Endothelial cell of umbilical vein (primary cell): ENCODE results near the gene ZNF425. TPM values are rescaled to one million over a fixed set of nuclear protein-coding genes. Genes with fewer than 3 reads are reported as not detected.

Experiments
- BruUV-seq: library from RNA; stranded (reverse); fragments of 400-500 nt; replicated peaks from 2 replicates; lab custom pipeline; 2021; lab: Mats Ljungman, UMichigan
- CTCF ChIA-PET: fragments of 300-600, 350-600 bp; sonication (Branson Sonifier 250); formaldehyde crosslinking; loops from one replicate; lab custom pipeline; 2021; ENCODE audit warnings: antibody characterized with exemption, inconsistent platforms; lab: Charles Lee
- POLR2A ChIA-PET: fragments of 300-600, 350-600 bp; sonication (Branson Sonifier 250); formaldehyde crosslinking; loops from one replicate; lab custom pipeline; 2021; ENCODE audit warnings: antibody characterized with exemption, inconsistent platforms; lab: Charles Lee
- DNase-seq: peaks from one replicate; pipeline ENCODE4 v3.0.0-alpha.2; 2011; ENCODE audit warnings: low read depth, low spot score
- FAIRE-seq: peaks from 2 replicates; lab custom pipeline; 2011; peaks lifted over from hg19 to GRCh38; lab: Jason Lieb, UNC
- H2AFZ ChIP-seq: 2 replicates; pipeline ENCODE4 v1.6.0; 2012; ENCODE audit warnings: low read depth, low read length, control low read depth, inconsistent platforms
- H3K27ac ChIP-seq: 2 replicates; pipeline ENCODE4 v1.5.1; 2011; ENCODE audit warnings: low read depth, mild to moderate bottlenecking, control low read depth, low read length, moderate library complexity; ENCODE audit not compliant: insufficient read depth
- H3K27me3 ChIP-seq, 2 experiments: 2 replicates each; pipeline versions ENCODE4 v1.6.0 to v1.6.1; 2011; ENCODE audit warnings: low read length in 2 of 2, mixed read lengths in 1 of 2; ENCODE audit not compliant: control insufficient read depth in 2 of 2, insufficient read depth in 2 of 2
- H3K36me3 ChIP-seq, 2 experiments: 2 replicates in 1 of 2; 3 replicates in 1 of 2; pipeline ENCODE4 v1.5.1; 2011; ENCODE audit warnings: low read length in 2 of 2, mild to moderate bottlenecking in 1 of 2, moderate library complexity in 1 of 2; ENCODE audit not compliant: control insufficient read depth in 2 of 2, insufficient read depth in 2 of 2; ENCODE audit errors: extremely low read depth in 1 of 2
- H3K4me1 ChIP-seq: 3 replicates; pipeline ENCODE4 v1.5.1; 2011; ENCODE audit warnings: mild to moderate bottlenecking, low read length; ENCODE audit not compliant: control insufficient read depth, insufficient read depth; ENCODE audit errors: extremely low read depth
- H3K4me2 ChIP-seq: 2 replicates; pipeline ENCODE4 v1.6.1; 2011; ENCODE audit warnings: low read length, control low read depth, mixed read lengths; ENCODE audit not compliant: insufficient read depth
- H3K4me3 ChIP-seq, 3 experiments: fragments of 200-600 bp in 1 of 3; sonication (generic), shearing (Covaris generic) in 1 of 3; replicated peaks in 1 of 3; 2 replicates each; pipeline ENCODE4 v1.5.1; 2011 to 2016; ENCODE audit warnings: control low read depth in 3 of 3, low read length in 3 of 3, mild to moderate bottlenecking in 2 of 3, inconsistent platforms in 1 of 3, low read depth in 1 of 3, moderate library complexity in 1 of 3; ENCODE audit not compliant: insufficient read depth in 1 of 3
- H3K79me2 ChIP-seq: 2 replicates; pipeline ENCODE4 v1.6.0; 2012; ENCODE audit warnings: low read length, inconsistent platforms; ENCODE audit not compliant: control insufficient read depth, insufficient read depth
- H3K9ac ChIP-seq: replicated peaks from 2 replicates; pipeline ENCODE3; 2011; ENCODE audit warnings: low read length, control low read depth; ENCODE audit not compliant: insufficient read depth; ENCODE audit errors: extremely low read depth
- H3K9me1 ChIP-seq: replicated peaks from 3 replicates; pipeline ENCODE4 v1.6.0; 2011; ENCODE audit warnings: mild to moderate bottlenecking, low read length; ENCODE audit not compliant: control insufficient read depth, insufficient read depth; ENCODE audit errors: extremely low read depth
- H3K9me3 ChIP-seq: replicated peaks from 2 replicates; pipeline ENCODE4 v1.5.1; 2012; ENCODE audit warnings: low read length, inconsistent platforms; ENCODE audit not compliant: control insufficient read depth, insufficient read depth
- H4K20me1 ChIP-seq: replicated peaks from 2 replicates; pipeline ENCODE3; 2011; ENCODE audit warnings: mild to moderate bottlenecking, low read length; ENCODE audit not compliant: control insufficient read depth, insufficient read depth; ENCODE audit errors: extremely low read depth
- CTCF ChIP-seq, 2 donors: IDR thresholded peaks; 1 replicate in 1 of 2; 2 replicates in 1 of 2; pipeline ENCODE4 v1.5.1; 2011; ENCODE audit warnings: low read length in 2 of 2, mild to moderate bottlenecking in 2 of 2, moderate library complexity in 2 of 2, control low read depth in 1 of 2, inconsistent platforms in 1 of 2, low read depth in 1 of 2; ENCODE audit not compliant: insufficient read depth in 1 of 2; ENCODE audit errors: extremely low read depth in 1 of 2
- EZH2 ChIP-seq: IDR thresholded peaks from 2 replicates; pipeline ENCODE4 v1.6.1; 2012; ENCODE audit warnings: borderline replicate concordance, low read depth, mild to moderate bottlenecking, moderate library complexity, low read length, inconsistent platforms; ENCODE audit not compliant: severe bottlenecking
- FOS ChIP-seq: IDR thresholded peaks from 2 replicates; pipeline ENCODE4 v1.6.1; 2011; ENCODE audit warnings: mild to moderate bottlenecking, low read length, moderate library complexity, borderline replicate concordance; ENCODE audit not compliant: insufficient read depth
- GATA2 ChIP-seq: IDR thresholded peaks from 2 replicates; pipeline ENCODE4 v1.7.0; 2011; ENCODE audit warnings: low read depth, mild to moderate bottlenecking, moderate library complexity, mixed read lengths, low read length; ENCODE audit not compliant: insufficient read length, insufficient read depth
- JUN ChIP-seq: IDR thresholded peaks from 2 replicates; pipeline ENCODE4 v1.6.1; 2011; ENCODE audit warnings: borderline replicate concordance, low read depth; ENCODE audit not compliant: insufficient read length, insufficient read depth
- MAX ChIP-seq: IDR thresholded peaks from 2 replicates; pipeline ENCODE4 v1.6.1; 2011; ENCODE audit not compliant: insufficient read depth, insufficient read length
- MYC ChIP-seq: IDR thresholded peaks from one replicate; pipeline ENCODE4 v1.6.1; 2011; ENCODE audit warnings: mild to moderate bottlenecking, low read depth, low read length
- POLR2A ChIP-seq: IDR thresholded peaks from 2 replicates; pipeline ENCODE4 v1.6.1; 2012; ENCODE audit warnings: low read depth, mild to moderate bottlenecking, control low read depth, low read length
- POLR2AphosphoS5 ChIP-seq: IDR thresholded peaks from 2 replicates; pipeline ENCODE4 v1.6.1; 2012; ENCODE audit warnings: low read depth, mild to moderate bottlenecking, control low read depth, low read length, moderate library complexity; ENCODE audit not compliant: insufficient read depth
- dilution Hi-C: fragments of 300-500 bp; cut with MboI; formaldehyde crosslinking; loops from one replicate; pipeline ENCODE4 v1.15.0; 2019; ENCODE audit warnings: low sequenced_read_pairs; ENCODE audit not compliant: extremely low pct_ligation_motif_present
- intact Hi-C: fragments of 100-400 bp; cut with micrococcal nuclease; formaldehyde crosslinking; loops from one replicate; pipeline ENCODE4 v1.10.0; 2022
- polyA plus RNA-seq, 4 experiments: library from polyadenylated mRNA; depleted of rRNA in 3 of 4; stranded (reverse) in 3 of 4; unstranded in 1 of 4; fragments of >200 nt; gene quantifications; 2 replicates each; pipeline versions ENCODE4 v1.2.1 to v1.2.3, GENCODE V29; 2011 to 2012; ENCODE audit warnings: missing spikeins in 1 of 4
- total RNA-seq: library from RNA; stranded (reverse); gene quantifications from 2 replicates; pipeline ENCODE4 v1.2.3, GENCODE V29; 2021

The ZNF425 gene
- total and polyA plus RNA-seq, 2 donors (not counting 3 experiments of a cell fraction or from before 2014, with no cell fraction given) = 0.68 to 0.93 TPM

- BruUV-seq = no TSS peak
- intact Hi-C loops = no loop called here
- POLR2A ChIA-PET = no interaction called here
Measured at GRCh38 chr7:149172534-149172920, 46.4 kb upstream of the ZNF425 start.

More at GRCh38 chr7:149172534-149172920, 46.4 kb upstream of the ZNF425 start:
- DNase-seq = no peak
- H3K79me2 ChIP-seq = no peaks in the 10 kb centered on the region
- CTCF ChIA-PET = no interaction called here
- H3K27ac ChIP-seq = no peak overlapping the region
- H3K9me3 ChIP-seq = no peaks in the 10 kb centered on the region
- H4K20me1 ChIP-seq = no peaks in the 10 kb centered on the region
- no peaks in the 10 kb centered on the region for H3K9me1 ChIP-seq
- no peak overlapping the region for H2AFZ ChIP-seq
- H3K36me3 ChIP-seq = peaks cover 7% of the 10 kb centered on the region in 2 experiments
- dilution Hi-C loops = no loop called here
- no peak for TF ChIP-seq MAX
- no peak for TF ChIP-seq GATA2
- no peak for TF ChIP-seq POLR2AphosphoS5
- TF ChIP-seq POLR2A = no peak
- TF ChIP-seq JUN = no peak
- no peak for TF ChIP-seq CTCF (IDR thresholded peaks at IDR 0.05; ENCODE audit: extremely low read depth in 1 of 2, insufficient read depth in 1 of 2, low read depth in 1 of 2, low read length in 2 of 2)
- TF ChIP-seq EZH2 = no peak
- no peak for TF ChIP-seq FOS
- no peak for TF ChIP-seq MYC
- peaks cover 7% of the 10 kb centered on the region for H3K4me1 ChIP-seq
- no peak overlapping the region for H3K9ac ChIP-seq
- FAIRE-seq = no peak
- no peak overlapping the region for H3K4me3 ChIP-seq
- H3K4me2 ChIP-seq = no peak overlapping the region
- no peaks in the 10 kb centered on the region for H3K27me3 ChIP-seq
